ENCODE measurements around the gene ATRX.

ATRX gene

GRCh38 chrX:77793946-77794345 is 7.9 kb upstream of the ATRX start:
- Histone ChIP-seq H2BK5ac (ENCODE audit: low read depth, low read length, poor library complexity) (no peak overlapping the region), H3K27me3 (ENCODE audit: insufficient read depth, low read length) (no peaks in the 10 kb centered on the region), H3K14ac (ENCODE audit: low read length) (no peak overlapping the region), H3K18ac (ENCODE audit: low read length) (no peak overlapping the region), H3K4me3 (ENCODE audit: low read depth, low read length) (no peak overlapping the region), H2BK12ac (ENCODE audit: low read length) (no peak overlapping the region), H3K4me2 (ENCODE audit: low read length) (no peak overlapping the region), H3K36me3 (ENCODE audit: control insufficient read depth in 1 of 2, insufficient read depth in 2 of 2, low read length in 2 of 2) (no peaks in the 10 kb centered on the region), H4K91ac (ENCODE audit: low read depth, low read length) (no peak overlapping the region), H3K9me3 (ENCODE audit: insufficient read depth, low read depth, low read length) (no peaks in the 10 kb centered on the region), H3K27ac (ENCODE audit: low read depth, low read length) (no peak overlapping the region), H2AK5ac (ENCODE audit: low read length) (no peak overlapping the region), H2BK120ac (ENCODE audit: insufficient read depth, low read length, poor library complexity) (no peak overlapping the region), H3K79me1 (ENCODE audit: low read length) (no peaks in the 10 kb centered on the region), H2AFZ (ENCODE audit: insufficient read depth, low read length, poor library complexity) (no peak overlapping the region), H3K23ac (ENCODE audit: low read length) (no peak overlapping the region), H3K4me1 (ENCODE audit: control insufficient read depth in 1 of 2, insufficient read depth in 2 of 2, low read length in 2 of 2) (no peaks in the 10 kb centered on the region), H3K79me2 (ENCODE audit: control insufficient read depth, insufficient read depth, low read length, poor library complexity) (no peaks in the 10 kb centered on the region), H3K9ac (ENCODE audit: low read length) (no peak overlapping the region), H4K12ac (ENCODE audit: low read depth, low read length) (no peak overlapping the region), H3K4ac (ENCODE audit: low read depth, low read length) (no peak overlapping the region), H4K8ac (ENCODE audit: low read depth, low read length) (no peak overlapping the region)
- DNase-seq = peak in 1 of 2 donors; percentile 53
- no CpG with 5 or more reads among the region's 6 CpGs for WGBS (ENCODE audit: extremely low coverage, insufficient coverage, insufficient read length)

DNA sequence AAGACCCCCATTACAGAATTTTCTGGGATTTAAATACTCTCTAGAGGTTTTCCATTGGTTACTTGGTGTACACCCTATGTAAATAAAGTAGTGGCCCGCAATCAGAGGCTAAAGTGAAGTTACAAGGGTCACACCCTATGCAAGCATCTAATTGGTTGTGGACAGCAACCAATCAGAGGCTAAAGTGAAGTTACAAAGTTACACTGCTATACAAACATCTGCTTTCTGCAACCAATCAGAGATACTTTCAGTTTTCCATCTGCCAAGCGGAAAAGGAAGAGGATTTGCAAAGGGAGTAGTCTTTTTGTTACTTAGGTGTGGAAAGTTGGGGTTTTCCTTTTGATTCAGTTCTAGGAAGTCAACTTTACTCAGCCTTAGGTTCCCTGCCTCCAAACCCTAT is 2.0 kb upstream of the ATRX start:
- no peak overlapping the region for H2BK5ac ChIP-seq (ENCODE audit: low read depth, low read length, poor library complexity)
- no peaks in the 10 kb centered on the region for H3K4me1 ChIP-seq (ENCODE audit: control insufficient read depth in 1 of 2, insufficient read depth in 2 of 2, low read length in 2 of 2)
- no peak overlapping the region for H3K23ac ChIP-seq (ENCODE audit: low read length)
- no peak overlapping the region for H4K91ac ChIP-seq (ENCODE audit: low read depth, low read length)
- H4K12ac ChIP-seq (ENCODE audit: low read depth, low read length) = no peak overlapping the region
- peaks cover 4% of the 10 kb centered on the region for H3K79me1 ChIP-seq (ENCODE audit: low read length)
- H3K27me3 ChIP-seq (ENCODE audit: insufficient read depth, low read length) = no peaks in the 10 kb centered on the region
- no peak overlapping the region for H4K8ac ChIP-seq (ENCODE audit: low read depth, low read length)
- whole genome bisulfite sequencing (ENCODE audit: extremely low coverage, insufficient coverage, insufficient read length) = no CpG with 5 or more reads among the region's 2 CpGs
- H2AK5ac ChIP-seq (ENCODE audit: low read length) = no peak overlapping the region
- H3K79me2 ChIP-seq (ENCODE audit: control insufficient read depth, insufficient read depth, low read length, poor library complexity) = peaks cover 4% of the 10 kb centered on the region
- H2BK12ac ChIP-seq (ENCODE audit: low read length) = no peak overlapping the region
- no peak overlapping the region for H3K4me3 ChIP-seq (ENCODE audit: low read depth, low read length)
- no peak overlapping the region for H3K4me2 ChIP-seq (ENCODE audit: low read length)
- H3K14ac ChIP-seq (ENCODE audit: low read length) = no peak overlapping the region
- H3K9ac ChIP-seq (ENCODE audit: low read length) = no peak overlapping the region
- H3K18ac ChIP-seq (ENCODE audit: low read length) = no peak overlapping the region
- H2BK120ac ChIP-seq (ENCODE audit: insufficient read depth, low read length, poor library complexity) = no peak overlapping the region
- peak in 1 of 2 donors; percentile 18 for DNase-seq
- no peak overlapping the region for H3K4ac ChIP-seq (ENCODE audit: low read depth, low read length)
- no peak overlapping the region for H2AFZ ChIP-seq (ENCODE audit: insufficient read depth, low read length, poor library complexity)
- no peaks in the 10 kb centered on the region for H3K9me3 ChIP-seq (ENCODE audit: insufficient read depth, low read depth, low read length)
- H3K27ac ChIP-seq (ENCODE audit: low read depth, low read length) = no peak overlapping the region
- H3K36me3 ChIP-seq (ENCODE audit: control insufficient read depth in 1 of 2, insufficient read depth in 2 of 2, low read length in 2 of 2) = no peaks in the 10 kb centered on the region

GRCh38 chrX:77786365-77786680 is 307 bp upstream of the ATRX start:
- Histone ChIP-seq H2BK5ac (ENCODE audit: low read depth, low read length, poor library complexity) (no peak overlapping the region), H3K9ac (ENCODE audit: low read length) (no peak overlapping the region), H4K12ac (ENCODE audit: low read depth, low read length) (no peak overlapping the region), H2BK12ac (ENCODE audit: low read length) (no peak overlapping the region), H3K79me1 (ENCODE audit: low read length) (peaks cover 4% of the 10 kb centered on the region), H3K4me1 (ENCODE audit: control insufficient read depth in 1 of 2, insufficient read depth in 2 of 2, low read length in 2 of 2) (no peaks in the 10 kb centered on the region), H3K18ac (ENCODE audit: low read length) (no peak overlapping the region), H4K91ac (ENCODE audit: low read depth, low read length) (no peak overlapping the region), H3K27me3 (ENCODE audit: insufficient read depth, low read length) (no peaks in the 10 kb centered on the region), H3K4ac (ENCODE audit: low read depth, low read length) (no peak overlapping the region), H3K23ac (ENCODE audit: low read length) (no peak overlapping the region), H3K27ac (ENCODE audit: low read depth, low read length) (no peak overlapping the region), H3K79me2 (ENCODE audit: control insufficient read depth, insufficient read depth, low read length, poor library complexity) (peaks cover 4% of the 10 kb centered on the region), H3K9me3 (ENCODE audit: insufficient read depth, low read depth, low read length) (no peaks in the 10 kb centered on the region), H2BK120ac (ENCODE audit: insufficient read depth, low read length, poor library complexity) (no peak overlapping the region), H3K14ac (ENCODE audit: low read length) (no peak overlapping the region), H4K8ac (ENCODE audit: low read depth, low read length) (no peak overlapping the region), H3K36me3 (ENCODE audit: control insufficient read depth in 1 of 2, insufficient read depth in 2 of 2, low read length in 2 of 2) (no peaks in the 10 kb centered on the region), H3K4me2 (ENCODE audit: low read length) (peak overlapping the region; percentile 45), H2AFZ (ENCODE audit: insufficient read depth, low read length, poor library complexity) (peak overlapping the region; percentile 93), H3K4me3 (ENCODE audit: low read depth, low read length) (no peak overlapping the region), H2AK5ac (ENCODE audit: low read length) (no peak overlapping the region)
- DNase-seq = peak in 1 of 2 donors; percentile 2
- WGBS (ENCODE audit: extremely low coverage, insufficient coverage, insufficient read length) = no CpG with 5 or more reads among the region's 5 CpGs

- Histone ChIP-seq H3K36me3 (ENCODE audit: control insufficient read depth in 1 of 2, insufficient read depth in 2 of 2, low read length in 2 of 2) (no peaks in the 10 kb centered on the region), H3K4ac (ENCODE audit: low read depth, low read length) (no peak overlapping the region), H3K79me2 (ENCODE audit: control insufficient read depth, insufficient read depth, low read length, poor library complexity) (peaks cover 4% of the 10 kb centered on the region), H3K9ac (ENCODE audit: low read length) (no peak overlapping the region), H3K4me1 (ENCODE audit: control insufficient read depth in 1 of 2, insufficient read depth in 2 of 2, low read length in 2 of 2) (no peaks in the 10 kb centered on the region), H2AK5ac (ENCODE audit: low read length) (no peak overlapping the region), H2BK12ac (ENCODE audit: low read length) (no peak overlapping the region), H4K12ac (ENCODE audit: low read depth, low read length) (no peak overlapping the region), H3K79me1 (ENCODE audit: low read length) (no peaks in the 10 kb centered on the region), H3K27ac (ENCODE audit: low read depth, low read length) (no peak overlapping the region), H2BK120ac (ENCODE audit: insufficient read depth, low read length, poor library complexity) (no peak overlapping the region), H3K4me2 (ENCODE audit: low read length) (no peak overlapping the region), H2BK5ac (ENCODE audit: low read depth, low read length, poor library complexity) (no peak overlapping the region), H4K91ac (ENCODE audit: low read depth, low read length) (no peak overlapping the region), H3K9me3 (ENCODE audit: insufficient read depth, low read depth, low read length) (no peaks in the 10 kb centered on the region), H2AFZ (ENCODE audit: insufficient read depth, low read length, poor library complexity) (no peak overlapping the region), H3K23ac (ENCODE audit: low read length) (no peak overlapping the region), H3K14ac (ENCODE audit: low read length) (no peak overlapping the region), H3K4me3 (ENCODE audit: low read depth, low read length) (no peak overlapping the region), H4K8ac (ENCODE audit: low read depth, low read length) (no peak overlapping the region), H3K27me3 (ENCODE audit: insufficient read depth, low read length) (no peaks in the 10 kb centered on the region), H3K18ac (ENCODE audit: low read length) (no peak overlapping the region)
- DNase-seq = no peak
- no CpG with 5 or more reads among the region's 3 CpGs for WGBS (ENCODE audit: extremely low coverage, insufficient coverage, insufficient read length)
Observed at GRCh38 chrX:77779695-77780094, 6.3 kb downstream of the ATRX start.

Data from trophoblast cell (in vitro differentiated cells and primary cell).